Hepatocyte (in vitro differentiated cells): ENCODE results near the gene CTNNB1. TPM values are rescaled to one million over a fixed set of nuclear protein-coding genes. Genes with fewer than 3 reads are reported as not detected.

Experiments used
- DNase-seq: peaks from one replicate; pipeline ENCODE4 v3.0.0-alpha.2; 2016; ENCODE audit warnings: low spot score
- H2AFZ ChIP-seq: fragments of 200-600 bp; sonication (generic); 2 replicates; pipeline ENCODE4 v1.6.0; 2016; ENCODE audit warnings: antibody characterized with exemption, mild to moderate bottlenecking
- H3K27ac ChIP-seq: fragments of 200-600 bp; sonication (generic); 2 replicates; pipeline ENCODE4 v1.5.1; 2016; ENCODE audit warnings: mild to moderate bottlenecking
- H3K27me3 ChIP-seq: fragments of 200-600 bp; sonication (generic); 2 replicates; pipeline ENCODE4 v1.6.1; 2016
- H3K36me3 ChIP-seq: fragments of 200-600 bp; sonication (generic); replicated peaks from 2 replicates; pipeline ENCODE4 v1.5.1; 2016; ENCODE audit warnings: low read depth; ENCODE audit not compliant: insufficient read depth
- H3K4me1 ChIP-seq: fragments of 200-600 bp; sonication (generic); 2 replicates; pipeline ENCODE4 v1.5.1; 2016; ENCODE audit warnings: mild to moderate bottlenecking, moderate library complexity; ENCODE audit not compliant: insufficient read depth
- H3K4me2 ChIP-seq: fragments of 200-600 bp; sonication (generic); 2 replicates; pipeline ENCODE4 v1.6.0; 2016
- H3K4me3 ChIP-seq: fragments of 200-600 bp; sonication (generic); 2 replicates; pipeline ENCODE4 v1.5.1; 2016; ENCODE audit warnings: mild to moderate bottlenecking
- H3K79me2 ChIP-seq: fragments of 200-600 bp; sonication (generic); 2 replicates; pipeline ENCODE4 v1.6.0; 2017; ENCODE audit warnings: mild to moderate bottlenecking
- H3K9me2 ChIP-seq: fragments of 200-600 bp; sonication (generic); replicated peaks from 2 replicates; pipeline ENCODE4 v1.6.0; 2017; ENCODE audit warnings: mild to moderate bottlenecking; ENCODE audit not compliant: insufficient read depth
- H3K9me3 ChIP-seq: fragments of 200-600 bp; sonication (generic); 2 replicates; pipeline ENCODE4 v1.5.1; 2016; ENCODE audit warnings: low read depth, mild to moderate bottlenecking
- H4K20me1 ChIP-seq: fragments of 200-600 bp; sonication (generic); 2 replicates; pipeline ENCODE4 v1.6.0; 2016; ENCODE audit warnings: mild to moderate bottlenecking; ENCODE audit not compliant: insufficient read depth, poor library complexity, severe bottlenecking
- EZH2 ChIP-seq: fragments of 200-600 bp; sonication (generic); IDR thresholded peaks from 2 replicates; pipeline ENCODE4 v1.6.1; 2016; ENCODE audit warnings: antibody characterized with exemption, mild to moderate bottlenecking, borderline replicate concordance
- EZH2phosphoT487 ChIP-seq: fragments of 200-600 bp; sonication (generic); IDR thresholded peaks from one replicate; pipeline ENCODE4 v1.6.1; 2018; ENCODE audit warnings: antibody characterized with exemption, mild to moderate bottlenecking, low read depth, moderate library complexity; ENCODE audit not compliant: unreplicated experiment, severe bottlenecking
- WGBS: methylation state at CpG from one replicate; pipeline ENCODE4 v1.1.6; 2016; ENCODE audit warnings: low lambda C conversion rate; ENCODE audit errors: missing lambda C conversion rate; 5-methylcytosine and 5-hydroxymethylcytosine counted together
- polyA plus RNA-seq: library from polyadenylated mRNA; unstranded; fragments of >200 nt; fragmentation: Nextera tagmentation; extraction: Ambion mirVana; gene quantifications from 2 replicates; pipeline ENCODE4 v1.2.1, GENCODE V29; 2016
- total RNA-seq: library from RNA; depleted of rRNA; stranded (reverse); fragments of >200 nt; gene quantifications from 2 replicates; pipeline ENCODE4 v1.2.3, GENCODE V29; 2014
- TF ChIP-seq, protein P1 (sequence below): fragments of 200-600 bp; sonication (generic); IDR thresholded peaks from 2 replicates; pipeline ENCODE4 v1.5.1; 2016; ENCODE audit warnings: antibody characterized with exemption, mild to moderate bottlenecking; ENCODE audit not compliant: poor library complexity

The CTNNB1 gene
- total and polyA plus RNA-seq, 2 experiments from 2014 or later, result 137 to 663 TPM

DNA sequence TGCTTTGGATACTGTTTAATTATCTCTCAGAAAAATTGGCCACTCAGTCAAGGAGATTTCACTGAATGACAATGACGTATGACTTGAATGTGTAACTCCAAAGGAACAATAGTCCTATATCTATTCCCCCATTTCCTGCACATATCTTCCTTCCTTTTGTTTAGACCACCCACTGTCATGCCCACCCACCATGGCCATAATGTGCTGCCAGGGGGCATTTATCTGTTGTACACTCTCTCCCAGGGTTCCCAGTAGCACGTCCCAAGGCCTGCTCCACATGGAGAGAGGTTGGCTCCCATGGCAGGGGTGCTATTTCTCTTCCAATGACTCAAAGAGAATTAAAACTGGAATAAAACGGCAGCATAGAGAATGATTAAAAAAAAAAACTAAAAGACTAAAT lies 36.8 kb upstream of the CTNNB1 start:
- H3K4me2 ChIP-seq, result no peak overlapping the region
- no peaks in the 10 kb centered on the region for H3K9me3 ChIP-seq
- 95% methylated on average over 3 of the region's 3 CpGs for WGBS
- H3K79me2 ChIP-seq, result no peaks in the 10 kb centered on the region
- no peaks in the 10 kb centered on the region for H3K27me3 ChIP-seq
- TF ChIP-seq EZH2, result no peak
- TF ChIP-seq, protein P1, sequence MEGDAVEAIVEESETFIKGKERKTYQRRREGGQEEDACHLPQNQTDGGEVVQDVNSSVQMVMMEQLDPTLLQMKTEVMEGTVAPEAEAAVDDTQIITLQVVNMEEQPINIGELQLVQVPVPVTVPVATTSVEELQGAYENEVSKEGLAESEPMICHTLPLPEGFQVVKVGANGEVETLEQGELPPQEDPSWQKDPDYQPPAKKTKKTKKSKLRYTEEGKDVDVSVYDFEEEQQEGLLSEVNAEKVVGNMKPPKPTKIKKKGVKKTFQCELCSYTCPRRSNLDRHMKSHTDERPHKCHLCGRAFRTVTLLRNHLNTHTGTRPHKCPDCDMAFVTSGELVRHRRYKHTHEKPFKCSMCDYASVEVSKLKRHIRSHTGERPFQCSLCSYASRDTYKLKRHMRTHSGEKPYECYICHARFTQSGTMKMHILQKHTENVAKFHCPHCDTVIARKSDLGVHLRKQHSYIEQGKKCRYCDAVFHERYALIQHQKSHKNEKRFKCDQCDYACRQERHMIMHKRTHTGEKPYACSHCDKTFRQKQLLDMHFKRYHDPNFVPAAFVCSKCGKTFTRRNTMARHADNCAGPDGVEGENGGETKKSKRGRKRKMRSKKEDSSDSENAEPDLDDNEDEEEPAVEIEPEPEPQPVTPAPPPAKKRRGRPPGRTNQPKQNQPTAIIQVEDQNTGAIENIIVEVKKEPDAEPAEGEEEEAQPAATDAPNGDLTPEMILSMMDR, result no peak
- no peak for TF ChIP-seq EZH2phosphoT487
- H3K4me1 ChIP-seq, result no peaks in the 10 kb centered on the region
- no peaks in the 10 kb centered on the region for H4K20me1 ChIP-seq
- H2AFZ ChIP-seq, result no peak overlapping the region
- no peaks in the 10 kb centered on the region for H3K9me2 ChIP-seq
- H3K27ac ChIP-seq, result no peak overlapping the region
- no peaks in the 10 kb centered on the region for H3K36me3 ChIP-seq
- no peak overlapping the region for H3K4me3 ChIP-seq
- no peak for DNase-seq

DNA sequence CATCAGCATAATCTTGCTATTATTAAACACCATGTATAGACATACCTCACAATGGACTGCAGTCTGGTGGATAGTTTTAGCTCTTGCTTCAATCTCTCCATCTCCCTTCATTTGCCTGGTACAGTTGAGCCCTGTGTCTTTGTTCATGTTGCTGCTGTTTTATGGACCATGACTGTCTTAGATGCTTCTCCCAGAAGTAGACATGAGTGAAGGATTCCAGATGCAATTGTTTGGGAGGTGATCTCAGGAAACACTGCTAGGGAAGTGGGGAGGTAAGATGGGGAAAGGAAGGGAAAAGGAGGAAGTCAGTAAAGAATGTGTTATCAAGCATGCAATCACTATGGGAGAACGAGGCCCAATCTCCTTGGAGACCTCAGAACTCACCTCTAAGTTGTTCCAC lies 36.3 kb upstream of the CTNNB1 start:
- no peaks in the 10 kb centered on the region for H3K9me2 ChIP-seq
- 44% methylated on average over 1 of the region's 1 CpG for WGBS
- H4K20me1 ChIP-seq, result no peaks in the 10 kb centered on the region
- no peaks in the 10 kb centered on the region for H3K36me3 ChIP-seq
- H3K9me3 ChIP-seq, result no peaks in the 10 kb centered on the region
- H3K27me3 ChIP-seq, result no peaks in the 10 kb centered on the region
- DNase-seq, result no peak
- no peak overlapping the region for H2AFZ ChIP-seq
- TF ChIP-seq EZH2, result no peak
- TF ChIP-seq, protein P1, result no peak
- no peak for TF ChIP-seq EZH2phosphoT487
- no peak overlapping the region for H3K27ac ChIP-seq
- H3K4me3 ChIP-seq, result no peak overlapping the region
- H3K4me2 ChIP-seq, result no peak overlapping the region
- no peaks in the 10 kb centered on the region for H3K4me1 ChIP-seq
- H3K79me2 ChIP-seq, result no peaks in the 10 kb centered on the region

DNA sequence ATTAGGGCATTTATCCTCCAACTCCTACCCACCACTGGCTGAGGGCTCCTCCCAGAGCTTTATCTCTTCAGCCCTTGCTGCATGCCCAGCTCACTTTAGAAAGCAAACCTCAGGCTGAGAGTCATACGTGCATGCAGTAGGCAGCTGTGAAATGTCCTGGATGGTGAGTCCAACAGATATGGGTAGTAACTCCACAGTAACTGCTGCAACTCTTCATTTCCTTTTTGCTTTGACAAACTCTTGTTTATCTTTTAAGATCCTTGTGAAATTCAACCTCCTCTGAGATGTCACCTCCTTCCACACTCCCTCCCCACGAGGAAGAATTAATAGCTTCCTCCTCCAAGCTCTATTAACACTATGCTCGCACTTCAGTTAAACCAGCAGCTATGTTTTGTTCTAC lies 35.9 kb upstream of the CTNNB1 start:
- Histone ChIP-seq H3K27me3 (no peaks in the 10 kb centered on the region), H3K9me2 (no peaks in the 10 kb centered on the region), H3K9me3 (no peaks in the 10 kb centered on the region), H3K79me2 (no peaks in the 10 kb centered on the region), H4K20me1 (no peaks in the 10 kb centered on the region), H3K36me3 (no peaks in the 10 kb centered on the region), H3K27ac (no peak overlapping the region), H3K4me3 (no peak overlapping the region), H2AFZ (no peak overlapping the region), H3K4me2 (no peak overlapping the region), H3K4me1 (no peaks in the 10 kb centered on the region)
- WGBS, result 46% methylated on average over 3 of the region's 3 CpGs
- DNase-seq, result peak; percentile 37
- no peak for TF ChIP-seq EZH2
- TF ChIP-seq, protein P1, result no peak
- TF ChIP-seq EZH2phosphoT487, result no peak

DNA sequence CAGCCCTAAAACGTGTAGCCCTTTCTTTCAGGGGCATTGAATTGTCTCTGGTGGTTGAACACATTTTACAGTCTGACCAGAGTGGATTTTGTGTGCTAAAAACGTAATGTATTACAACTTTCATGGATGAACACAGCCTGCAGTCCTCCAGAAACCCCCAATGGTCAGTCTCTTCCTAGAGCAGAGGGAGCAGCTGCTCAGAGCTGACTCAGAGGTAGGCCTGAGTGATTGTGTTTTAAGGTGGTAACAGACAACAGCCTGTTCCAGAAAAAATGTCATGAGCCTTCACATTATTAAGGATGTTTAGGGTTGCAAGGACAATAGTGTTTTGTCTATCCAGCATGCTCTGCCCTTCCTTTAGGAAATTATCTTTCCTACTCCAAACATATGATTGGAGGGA lies 34.5 kb upstream of the CTNNB1 start:
- DNase-seq, result no peak
- H3K36me3 ChIP-seq, result no peaks in the 10 kb centered on the region
- no peaks in the 10 kb centered on the region for H3K79me2 ChIP-seq
- no peaks in the 10 kb centered on the region for H3K27me3 ChIP-seq
- TF ChIP-seq EZH2 (no peak), EZH2phosphoT487 (no peak)
- TF ChIP-seq, protein P1, result no peak
- no peaks in the 10 kb centered on the region for H3K9me2 ChIP-seq
- H2AFZ ChIP-seq, result no peak overlapping the region
- 61% methylated on average over 2 of the region's 2 CpGs for WGBS
- H3K4me2 ChIP-seq, result no peak overlapping the region
- no peaks in the 10 kb centered on the region for H3K4me1 ChIP-seq
- no peaks in the 10 kb centered on the region for H4K20me1 ChIP-seq
- H3K4me3 ChIP-seq, result no peak overlapping the region
- H3K9me3 ChIP-seq, result no peaks in the 10 kb centered on the region
- H3K27ac ChIP-seq, result no peak overlapping the region
